A673 (cell line): ENCODE data around the gene ELL2. TPM values are rescaled to one million over a fixed set of nuclear protein-coding genes. Genes with fewer than 3 reads are reported as not detected.

Source experiments
- BruUV-seq: library from RNA; stranded (reverse); fragments of 400-500 nt; replicated peaks from 2 replicates; lab custom pipeline; 2021; lab: Mats Ljungman, UMichigan
- CTCF ChIA-PET: fragments of 300-600 bp; sonication (Branson Sonifier 250); formaldehyde crosslinking; loops from one replicate; lab custom pipeline; 2022; ENCODE audit warnings: antibody characterized with exemption; lab: Charles Lee
- POLR2A ChIA-PET: fragments of 300-600 bp; sonication (Branson Sonifier 250); formaldehyde crosslinking; loops from one replicate; lab custom pipeline; 2022; ENCODE audit warnings: antibody characterized with exemption; ENCODE audit not compliant: low non-redundant PET; lab: Charles Lee
- DNase-seq: peaks from one replicate; pipeline ENCODE4 v3.0.0-alpha.2; 2015; ENCODE audit warnings: low spot score
- H3K27ac ChIP-seq: fragments of 200-600 bp; sonication (generic); 2 replicates; pipeline ENCODE4 v1.5.1; 2016; ENCODE audit warnings: mixed run types, low read depth, mild to moderate bottlenecking, mixed read lengths, antibody characterized with exemption, low read length; ENCODE audit not compliant: poor library complexity, severe bottlenecking
- H3K27me3 ChIP-seq: fragments of 200-600 bp; sonication (generic); replicated peaks from 2 replicates; pipeline ENCODE4 v1.6.1; 2017; ENCODE audit warnings: mixed run types, low read depth, mild to moderate bottlenecking, mixed read lengths, antibody characterized with exemption, low read length; ENCODE audit not compliant: insufficient read depth, poor library complexity
- H3K36me3 ChIP-seq: fragments of 200-600 bp; sonication (generic); 2 replicates; pipeline ENCODE4 v1.6.1; 2016; ENCODE audit warnings: mixed run types, mild to moderate bottlenecking, mixed read lengths, antibody characterized with exemption, low read length; ENCODE audit not compliant: insufficient read depth, poor library complexity, severe bottlenecking
- H3K4me1 ChIP-seq: fragments of 200-600 bp; sonication (generic); 2 replicates; pipeline ENCODE4 v1.6.1; 2017; ENCODE audit warnings: mixed run types, mild to moderate bottlenecking, mixed read lengths, antibody characterized with exemption, low read length; ENCODE audit not compliant: insufficient read depth, poor library complexity, severe bottlenecking
- H3K4me3 ChIP-seq: fragments of 200-600 bp; sonication (generic); 2 replicates; pipeline ENCODE4 v1.5.1; 2016; ENCODE audit warnings: low read depth, mixed run types, mild to moderate bottlenecking, mixed read lengths, low read length; ENCODE audit not compliant: poor library complexity, severe bottlenecking
- H3K9me3 ChIP-seq: fragments of 200-600 bp; sonication (generic); 2 replicates; pipeline ENCODE4 v1.6.1; 2016; ENCODE audit warnings: mixed run types, low read depth, mild to moderate bottlenecking, mixed read lengths, antibody characterized with exemption, low read length; ENCODE audit not compliant: poor library complexity, severe bottlenecking
- CTCF ChIP-seq: fragments of 300-800, 200-600 bp; sonication (generic); conservative IDR thresholded peaks from 2 replicates; pipeline ENCODE4 v1.5.1; 2017; ENCODE audit warnings: low read depth, mild to moderate bottlenecking, antibody characterized with exemption, low read length, moderate library complexity, mixed read lengths
- EZH2 ChIP-seq: fragments of 200-600 bp; sonication (generic); IDR thresholded peaks from 2 replicates; pipeline ENCODE4 v1.6.1; 2017; ENCODE audit warnings: borderline replicate concordance, low read depth, mild to moderate bottlenecking, mixed read lengths, antibody characterized with exemption, low read length; ENCODE audit not compliant: poor library complexity, severe bottlenecking
- intact Hi-C: fragments of 100-400 bp; cut with micrococcal nuclease; formaldehyde crosslinking; loops from one replicate; pipeline ENCODE4 v1.10.0; 2022; ENCODE audit not compliant: unreplicated experiment
- total RNA-seq: library from RNA; stranded (reverse); gene quantifications from 2 replicates; pipeline ENCODE4 v1.2.3, GENCODE V29; 2021

Gene ELL2
- total RNA-seq, 1 experiment from 2014 or later: 12.0 TPM

GRCh38 chr5:95942414-95942813, 19.2 kb downstream of the ELL2 start:
- H3K27ac ChIP-seq: no peak overlapping the region
- H3K4me1 ChIP-seq: no peaks in the 10 kb centered on the region
- intact Hi-C loops: no loop called here
- TF ChIP-seq EZH2 (no peak), CTCF (no peak)
- CTCF ChIA-PET: no interaction called here
- no peaks in the 10 kb centered on the region for H3K36me3 ChIP-seq
- H3K27me3 ChIP-seq: no peaks in the 10 kb centered on the region
- no peaks in the 10 kb centered on the region for H3K9me3 ChIP-seq
- no TSS peak for BruUV-seq
- H3K4me3 ChIP-seq: no peak overlapping the region
- POLR2A ChIA-PET: no interaction called here
- DNase-seq: no peak

- DNase-seq: no peak
- BruUV-seq: no TSS peak
- Histone ChIP-seq H3K36me3 (no peaks in the 10 kb centered on the region), H3K4me1 (no peaks in the 10 kb centered on the region), H3K4me3 (no peak overlapping the region), H3K27ac (no peak overlapping the region), H3K27me3 (no peaks in the 10 kb centered on the region), H3K9me3 (no peaks in the 10 kb centered on the region)
- intact Hi-C loops: no loop called here
- TF ChIP-seq EZH2 (no peak), CTCF (no peak)
- POLR2A ChIA-PET: no interaction called here
- CTCF ChIA-PET: no interaction called here
Measured at GRCh38 chr5:95941756-95942155, 19.9 kb downstream of the ELL2 start.

- Histone ChIP-seq H3K36me3 (no peaks in the 10 kb centered on the region), H3K27me3 (no peaks in the 10 kb centered on the region), H3K4me3 (no peak overlapping the region), H3K27ac (no peak overlapping the region), H3K4me1 (no peaks in the 10 kb centered on the region), H3K9me3 (no peaks in the 10 kb centered on the region)
- no peak for TF ChIP-seq EZH2
- TF ChIP-seq CTCF: no peak
- DNase-seq: no peak
- intact Hi-C loops: no loop called here
- no TSS peak for BruUV-seq
- CTCF ChIA-PET: no interaction called here
- POLR2A ChIA-PET: no interaction called here
Measured at GRCh38 chr5:95940758-95941682, 20.6 kb downstream of the ELL2 start.
